Gastrocnemius medialis (tissue), 4 donors: ENCODE data around the gene PPP2R2B.

Experiments used
- CTCF ChIP-seq, 5 experiments: fragments of 450-650 bp in 3 of 5; fragments of 200-600 bp in 2 of 5; sonication (generic) in 2 of 5; IDR thresholded peaks in 4 of 5; conservative IDR thresholded peaks in 1 of 5; 1 replicate in 4 of 5; 2 replicates in 1 of 5; pipeline ENCODE4 v1.5.1; 2016 to 2019; ENCODE audit warnings: antibody characterized with exemption in 5 of 5, mild to moderate bottlenecking in 3 of 5, moderate library complexity in 3 of 5
- POLR2A ChIP-seq, 2 donors: fragments of 450-650 bp; IDR thresholded peaks; one replicate each; pipeline ENCODE4 v1.6.1; 2017; ENCODE audit warnings: antibody characterized with exemption in 2 of 2, mild to moderate bottlenecking in 2 of 2, moderate library complexity in 2 of 2

GRCh38 chr5:146903789-146904188 is 25.2 kb upstream of the PPP2R2B start:
- TF ChIP-seq CTCF (IDR thresholded peaks at IDR 0.05 in 4 of 5, conservative IDR thresholded peaks at IDR 0.05 in 1 of 5) (no peak), POLR2A (IDR thresholded peaks at IDR 0.05) (no peak)
